Activated CD4-positive, alpha-beta T cell treated with anti-CD3 and anti-CD28 coated beads for 48 hours (primary cell): ENCODE measurements around the gene MRTO4.
"Not testable (repeated sequence)": the region's sequence is repeated elsewhere in the genome, so short reads cannot be mapped to it uniquely, and the experiment has no call there.

ENCODE experiments used
- DNase-seq: peaks from one replicate; pipeline ENCODE4 v3.0.0-alpha.2; 2020

Gene MRTO4

DNA sequence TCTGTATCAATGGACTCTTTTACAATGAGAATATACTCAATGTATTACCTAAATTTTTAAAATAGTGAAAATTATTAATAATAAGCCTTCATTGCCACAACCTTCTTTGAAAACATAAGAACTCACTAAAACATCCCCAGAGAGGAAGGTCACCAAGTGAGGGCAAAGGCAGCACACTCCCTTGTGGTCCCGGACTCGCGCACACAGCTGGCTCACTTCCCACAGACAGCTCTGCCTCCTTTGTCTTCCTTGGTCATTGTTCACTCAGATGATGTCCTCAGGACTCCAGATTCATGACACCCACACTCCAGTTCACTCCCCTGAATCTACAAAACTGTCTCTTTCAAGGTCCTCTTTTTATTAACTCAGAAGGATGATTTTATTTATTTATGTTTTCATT lies 22.4 kb upstream of the MRTO4 start:
- DNase-seq: no peak

DNA sequence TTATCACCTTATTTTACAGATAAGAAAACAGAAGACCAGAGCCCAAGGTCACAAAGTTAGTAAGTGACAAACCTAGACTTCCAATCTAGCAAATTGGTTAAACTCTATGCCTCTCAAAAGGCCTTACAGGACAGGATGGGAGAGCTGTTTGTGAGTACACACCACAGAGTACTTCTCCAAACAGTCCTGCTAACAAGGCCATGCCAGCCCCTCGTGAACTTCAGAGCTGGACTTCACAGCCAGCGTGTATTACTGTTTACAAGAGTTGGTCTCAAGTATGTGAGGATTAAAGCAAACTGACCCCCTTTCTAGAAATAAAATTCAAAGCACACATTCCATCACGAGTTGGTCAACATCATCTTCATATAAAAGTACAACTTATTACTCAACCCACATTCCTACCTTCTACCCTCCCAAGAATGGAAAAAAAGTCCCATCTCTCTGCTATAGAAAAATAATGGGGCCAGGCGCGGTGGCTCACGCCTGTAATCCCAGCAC lies 21.7 kb upstream of the MRTO4 start:
- no peak for DNase-seq

DNA sequence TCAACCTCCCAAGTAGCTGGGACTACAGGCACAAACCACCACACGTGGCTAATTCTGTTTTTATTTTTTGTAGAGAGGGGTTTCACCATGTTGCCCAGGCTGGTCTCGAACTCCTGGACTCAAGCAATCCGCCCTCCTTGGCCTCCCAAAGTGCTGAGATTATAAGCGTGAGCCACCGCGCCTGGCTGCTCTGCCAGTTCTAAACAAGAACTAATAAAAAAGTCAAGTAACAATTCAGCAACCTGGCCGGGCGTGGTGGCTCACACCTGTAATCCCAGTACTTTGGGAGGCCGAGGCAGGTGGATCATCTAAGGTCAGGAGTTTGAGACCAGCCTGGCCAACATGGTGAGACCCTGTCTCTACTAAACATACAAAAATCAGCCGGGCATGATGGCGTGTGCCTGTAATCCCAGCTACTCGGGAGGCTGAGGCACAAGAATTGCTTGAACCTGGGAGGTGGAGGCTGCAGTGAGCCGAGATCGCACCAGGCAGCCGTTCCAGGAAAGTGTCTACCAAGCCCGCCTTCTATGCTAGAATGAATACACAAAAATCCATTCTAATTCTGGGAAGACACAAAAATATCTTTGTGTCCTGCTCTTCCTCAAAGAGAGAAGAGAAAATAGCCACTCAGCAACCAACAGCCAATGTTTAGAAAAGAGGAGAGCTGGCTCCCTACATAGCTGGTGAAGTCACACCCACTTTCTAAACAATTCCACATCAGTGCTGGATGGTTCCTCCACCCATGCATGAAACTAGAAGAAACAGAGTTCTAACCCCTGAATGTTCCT lies 19.7 kb upstream of the MRTO4 start:
- DNase-seq: not testable (repeated sequence)

DNA sequence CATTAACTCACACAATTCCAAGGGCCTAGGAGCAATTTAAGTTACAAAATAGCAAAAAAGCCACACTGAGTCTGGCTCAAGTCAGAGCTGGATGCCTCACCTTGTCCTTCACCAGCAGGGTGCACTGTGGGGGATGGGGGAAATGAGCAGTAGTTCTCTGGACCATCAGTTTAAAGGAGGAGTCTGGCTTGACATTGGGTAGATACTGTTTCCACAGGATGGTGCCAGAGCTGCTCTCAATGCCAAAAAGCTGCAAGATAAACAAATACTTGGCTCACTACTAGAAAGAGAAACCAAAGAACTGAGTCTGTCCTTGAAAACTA lies 19.1 kb upstream of the MRTO4 start:
- DNase-seq: no peak

DNA sequence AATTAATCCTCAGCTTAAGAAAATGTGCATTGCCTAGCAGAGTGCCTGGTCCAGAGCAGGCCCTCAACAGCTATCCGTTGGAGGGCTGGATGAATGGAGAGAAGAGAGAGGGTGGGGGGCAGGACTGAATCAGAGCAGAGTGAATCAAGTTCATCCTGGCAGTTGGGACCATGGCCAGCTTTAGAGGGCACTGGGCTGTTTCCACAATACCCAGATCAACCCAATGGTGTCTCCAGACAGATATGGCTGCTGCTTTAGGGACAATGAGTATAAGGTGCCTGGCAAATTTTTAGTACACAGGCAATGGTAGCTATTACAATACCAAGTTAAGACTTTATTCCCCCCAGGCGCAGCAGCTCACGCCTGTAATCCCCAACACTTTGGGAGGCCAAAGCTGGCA lies 17.4 kb upstream of the MRTO4 start:
- DNase-seq: no peak

DNA sequence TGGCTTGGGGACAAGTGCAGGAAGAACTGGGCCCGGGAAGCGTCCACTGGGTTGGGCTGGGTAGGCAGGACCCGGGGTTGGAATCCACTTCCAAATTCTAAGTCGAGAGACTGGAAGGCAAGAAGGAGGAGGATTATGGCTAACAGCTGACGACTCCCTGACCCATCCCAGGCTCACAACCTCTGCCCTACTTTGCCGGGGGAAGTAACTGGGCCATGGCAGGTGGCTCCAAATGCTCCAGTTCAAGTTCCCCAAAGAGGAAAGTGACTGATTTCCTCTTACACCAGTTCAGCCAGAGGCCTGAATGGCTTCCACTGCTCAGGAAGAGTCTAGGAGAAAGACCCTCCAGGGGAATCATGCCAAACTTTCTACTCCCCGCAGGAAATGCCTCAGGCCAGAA lies 11.7 kb upstream of the MRTO4 start:
- no peak for DNase-seq

DNA sequence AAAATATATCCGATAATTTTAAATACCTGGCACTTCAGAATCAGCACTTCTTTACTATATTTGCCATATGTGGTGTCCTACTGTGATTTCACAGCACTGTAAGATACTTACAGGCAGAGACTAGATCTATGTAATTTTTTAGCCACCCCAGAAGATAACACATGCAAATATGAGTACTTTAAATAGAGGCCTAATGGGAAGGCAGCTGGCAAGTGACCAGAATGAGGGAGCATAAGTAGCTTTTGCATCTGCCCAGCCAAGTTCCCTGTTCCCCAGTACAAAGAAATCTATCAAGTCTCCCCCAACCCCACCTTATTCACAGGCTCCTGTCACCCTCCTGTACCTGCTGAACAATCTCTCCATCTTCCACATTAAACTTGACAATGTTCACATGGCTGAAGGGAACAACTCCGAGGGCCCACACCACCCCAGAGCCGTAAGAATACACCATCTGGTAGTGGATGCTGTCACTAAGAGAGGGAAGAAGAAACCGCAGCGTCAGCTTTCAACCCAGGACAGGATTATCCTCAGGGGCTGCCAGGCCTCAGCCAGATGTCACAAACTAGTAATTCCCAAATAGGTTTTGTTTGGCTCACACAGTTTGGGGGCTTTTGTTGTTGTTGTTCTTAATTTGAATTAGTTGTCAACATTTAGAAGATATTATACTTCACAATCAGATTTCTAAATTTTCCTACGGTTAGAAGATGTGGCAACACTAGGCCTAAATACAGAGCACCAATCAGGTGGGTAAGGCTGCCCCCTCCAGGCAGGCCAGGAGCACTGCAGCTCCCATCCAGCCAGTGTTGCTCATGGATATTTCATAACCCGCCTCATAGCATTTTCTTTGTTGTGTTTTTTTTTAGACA lies 10.7 kb upstream of the MRTO4 start:
- peak; percentile 81 for DNase-seq

DNA sequence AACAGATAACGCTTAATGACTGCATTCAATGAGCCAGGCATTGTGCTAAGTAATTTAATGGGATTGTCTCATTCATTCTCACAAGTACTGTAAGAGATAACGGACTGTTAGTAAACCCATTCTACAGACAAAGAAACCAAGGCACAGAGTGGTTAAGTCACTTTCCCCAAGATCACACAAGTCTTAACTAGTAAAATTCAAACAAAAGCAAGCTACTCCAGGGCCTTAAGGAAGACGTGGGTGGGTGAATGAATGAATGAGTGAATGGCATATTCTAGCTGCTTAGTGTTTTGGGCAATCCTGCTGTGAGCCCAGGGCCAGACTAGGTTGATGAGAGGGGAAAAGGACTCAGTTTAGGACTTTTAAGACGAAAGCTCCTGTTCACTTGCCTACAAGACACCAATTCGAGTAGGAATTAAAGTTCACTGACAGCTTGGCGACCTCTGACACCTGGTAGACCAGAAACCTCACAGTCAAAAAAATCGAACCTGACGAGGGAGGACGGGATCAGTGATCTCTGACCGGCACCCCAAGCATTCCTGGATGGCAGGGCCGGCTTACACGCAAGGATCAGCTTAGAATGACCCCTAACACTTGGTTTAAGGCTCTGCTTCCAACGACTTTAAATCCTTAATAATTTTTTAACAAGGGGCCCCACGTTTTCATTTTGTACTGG lies 838 bp upstream of the MRTO4 start:
- peak; percentile 36 for DNase-seq

DNA sequence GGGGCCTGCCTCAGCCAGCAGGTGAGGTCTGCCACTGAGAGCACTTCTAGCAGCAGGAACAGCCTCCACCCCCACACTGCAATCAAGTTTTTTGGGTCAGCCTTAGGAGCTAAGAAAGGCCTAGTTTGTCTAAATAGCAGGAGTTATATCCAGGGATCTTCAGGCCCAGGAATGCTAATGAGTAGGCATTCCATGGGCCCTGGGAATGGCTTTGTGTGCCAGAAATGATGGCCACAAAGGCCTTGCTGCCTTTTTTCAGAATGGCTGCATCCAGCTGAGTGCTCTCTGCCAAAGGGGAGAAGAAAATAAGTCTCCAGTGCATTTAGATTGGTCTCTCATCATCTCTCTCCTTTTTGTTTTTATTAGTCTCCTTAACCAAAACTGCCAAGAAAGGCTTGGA lies 2.8 kb downstream of the MRTO4 start:
- DNase-seq: no peak

DNA sequence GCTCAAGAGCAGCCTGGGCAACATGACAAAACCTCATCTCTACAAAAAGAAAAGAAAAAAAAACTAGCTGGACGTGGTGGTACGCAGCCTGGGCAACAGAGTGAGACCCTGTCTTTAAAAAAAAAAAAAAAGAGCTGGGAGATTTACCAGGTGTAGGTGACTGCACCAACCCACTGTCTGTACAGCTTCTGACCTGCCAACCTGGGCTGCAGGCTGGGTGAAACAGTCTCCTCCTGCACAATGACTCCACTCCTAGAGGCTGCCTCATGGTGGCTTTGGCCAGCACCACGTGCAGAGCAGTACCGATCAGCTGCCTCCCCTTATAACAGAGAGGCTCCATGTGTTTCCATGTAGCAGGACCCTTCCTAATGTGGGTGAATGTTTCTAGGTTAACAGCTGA lies 3.7 kb downstream of the MRTO4 start:
- no peak for DNase-seq

DNA sequence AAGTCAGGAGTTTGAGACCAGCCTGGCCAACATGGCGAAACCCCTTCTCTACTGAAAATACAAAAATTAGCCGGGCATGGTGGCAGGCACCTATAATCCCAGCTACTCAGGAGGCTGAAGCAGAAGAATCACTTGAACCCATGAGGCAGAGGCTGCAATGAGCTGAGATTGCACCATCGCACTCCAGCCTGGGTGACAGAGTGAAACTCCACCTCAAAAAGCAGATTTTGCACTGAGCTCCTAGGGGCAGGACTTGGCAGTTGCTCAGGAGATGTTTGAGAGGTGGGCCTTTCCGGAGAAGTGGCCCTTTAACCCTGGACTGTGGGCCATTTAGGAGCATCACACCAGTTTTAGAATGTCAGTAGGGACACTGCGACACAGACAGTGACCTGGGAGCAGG lies 4.7 kb downstream of the MRTO4 start:
- not testable (repeated sequence) for DNase-seq

DNA sequence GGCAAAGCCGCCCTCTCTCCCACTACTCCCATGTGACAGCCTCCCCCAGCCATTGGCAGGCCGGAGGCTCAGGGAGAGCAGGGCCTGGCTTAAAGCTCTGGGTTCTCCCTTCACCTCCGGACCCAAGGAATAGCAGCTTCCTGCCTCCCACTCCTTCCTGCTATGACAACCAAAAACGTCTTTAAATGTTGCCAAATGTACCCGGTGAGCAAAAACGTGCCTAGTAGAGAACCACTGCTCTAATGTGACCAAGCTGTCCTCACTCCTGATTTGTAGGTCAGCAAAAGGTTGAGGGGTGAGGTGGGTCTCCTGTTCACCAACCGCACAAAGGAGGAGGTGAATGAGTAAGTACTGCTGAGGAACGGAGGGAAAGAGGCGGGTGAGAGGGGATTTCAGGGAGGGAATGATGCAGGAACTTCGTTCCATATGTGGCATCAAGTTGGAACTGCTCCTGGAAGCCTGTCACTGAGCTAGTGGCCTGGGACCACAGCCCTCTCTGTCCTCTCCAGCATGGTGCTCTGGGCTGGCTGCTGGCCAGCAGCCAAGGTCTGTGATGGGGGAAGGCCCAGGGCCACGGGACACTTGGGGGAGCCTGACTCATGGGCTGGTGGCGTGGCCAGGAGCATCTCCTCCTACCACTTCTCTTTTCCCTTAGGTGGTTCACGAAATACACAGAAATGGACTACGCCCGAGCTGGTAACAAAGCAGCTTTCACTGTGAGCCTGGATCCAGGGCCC lies 5.7 kb downstream of the MRTO4 start:
- peak; percentile 49 for DNase-seq

DNA sequence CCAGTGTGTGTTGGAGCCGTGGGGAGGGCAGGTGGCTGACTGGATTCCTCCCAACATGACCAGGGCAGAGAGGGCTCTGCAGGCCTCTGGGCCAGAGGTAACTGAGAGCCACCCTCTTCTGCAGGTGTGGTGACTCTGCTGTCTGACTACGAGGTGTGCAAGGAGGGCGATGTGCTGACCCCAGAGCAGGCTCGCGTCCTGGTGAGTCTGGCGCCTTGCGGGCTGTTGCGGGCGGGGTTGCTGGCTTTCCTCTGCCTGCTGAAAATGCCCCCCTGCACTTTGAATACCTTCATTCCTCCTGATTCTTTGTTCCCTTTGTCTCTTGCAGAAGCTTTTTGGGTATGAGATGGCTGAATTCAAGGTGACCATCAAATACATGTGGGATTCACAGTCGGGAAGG lies 6.7 kb downstream of the MRTO4 start:
- no peak for DNase-seq

DNA sequence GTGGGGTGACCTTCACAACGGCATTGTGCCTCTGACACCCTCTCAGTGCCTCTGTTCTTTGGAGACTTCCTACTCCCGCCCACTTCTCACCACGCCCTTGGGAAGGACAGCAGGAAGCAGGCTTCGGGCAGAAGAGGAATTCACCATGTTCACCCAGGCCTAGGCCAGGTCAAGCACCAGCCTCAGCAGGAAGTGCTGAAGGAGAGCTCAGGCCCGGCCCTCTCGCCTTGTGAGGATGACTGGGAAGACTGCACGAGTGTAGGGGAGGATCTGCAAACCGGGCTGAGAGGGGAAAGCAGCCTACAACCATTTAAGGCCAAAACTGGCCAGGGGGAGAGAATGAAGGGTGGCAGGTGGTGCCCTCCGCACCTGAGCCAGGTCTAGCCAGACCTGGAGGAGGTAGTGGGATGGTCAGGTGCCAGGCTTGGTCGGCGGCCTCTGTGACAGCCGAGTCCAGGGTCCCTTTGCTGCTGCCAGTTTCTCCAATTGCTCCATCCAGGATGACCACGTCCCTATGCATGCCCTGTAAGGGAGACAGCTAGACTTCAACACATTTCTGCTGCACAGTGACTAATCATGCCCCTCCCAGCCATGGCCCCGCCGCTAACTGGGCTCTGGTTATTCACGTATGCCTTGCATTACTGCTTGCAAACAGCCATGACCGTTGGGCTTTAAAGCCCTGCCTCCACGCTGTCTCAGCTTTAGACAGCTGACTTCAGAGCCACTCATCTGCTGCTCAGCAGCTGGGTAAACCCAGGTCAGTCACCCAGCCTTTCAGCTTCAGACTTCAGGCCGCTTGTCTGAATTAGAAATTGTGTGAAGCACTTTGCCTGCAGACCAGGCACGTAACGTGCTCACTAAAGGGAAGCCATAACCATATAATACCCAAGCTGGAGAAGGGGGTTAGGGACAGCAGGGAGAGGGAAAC lies 8.9 kb downstream of the MRTO4 start:
- DNase-seq: peak; percentile 20

DNA sequence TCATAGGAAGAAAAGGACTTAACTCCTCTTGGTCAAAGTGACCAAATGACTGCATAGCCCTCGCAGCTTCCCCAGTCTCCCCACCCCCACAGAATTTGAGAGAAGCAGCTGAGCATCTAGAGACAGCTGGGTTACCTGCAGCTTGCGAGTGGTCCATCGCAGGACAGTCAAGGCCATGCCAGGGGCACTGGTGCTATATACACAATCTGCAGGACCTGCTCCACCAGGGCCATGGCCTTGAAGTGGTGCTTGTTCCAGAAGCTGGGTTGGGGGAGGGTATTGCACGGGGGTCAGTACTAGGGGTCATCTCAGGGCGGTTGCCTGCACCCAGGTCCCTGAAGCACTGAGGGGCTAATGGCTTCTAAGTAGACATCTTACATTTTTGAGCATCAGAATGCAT lies 10.4 kb downstream of the MRTO4 start:
- DNase-seq: no peak

DNA sequence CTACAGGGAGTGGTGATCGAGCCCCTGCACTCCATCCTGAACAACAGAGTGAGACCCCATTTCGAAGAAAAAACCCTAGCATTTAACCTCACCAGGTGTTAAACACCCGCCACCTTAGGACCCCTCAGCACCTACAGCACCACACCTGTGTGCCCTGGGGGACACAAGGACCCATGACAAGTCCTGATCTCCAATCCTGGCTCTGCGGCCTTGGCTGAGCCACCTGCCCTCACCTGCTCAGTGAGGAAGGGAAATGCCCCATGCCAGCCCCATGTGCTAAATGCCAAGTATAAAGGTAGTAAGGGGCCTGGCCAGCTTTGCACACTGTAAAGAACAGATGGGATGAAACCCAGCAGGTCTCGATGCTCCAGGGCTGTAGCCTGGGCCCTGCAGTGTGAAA lies 11.1 kb downstream of the MRTO4 start:
- no peak for DNase-seq

DNA sequence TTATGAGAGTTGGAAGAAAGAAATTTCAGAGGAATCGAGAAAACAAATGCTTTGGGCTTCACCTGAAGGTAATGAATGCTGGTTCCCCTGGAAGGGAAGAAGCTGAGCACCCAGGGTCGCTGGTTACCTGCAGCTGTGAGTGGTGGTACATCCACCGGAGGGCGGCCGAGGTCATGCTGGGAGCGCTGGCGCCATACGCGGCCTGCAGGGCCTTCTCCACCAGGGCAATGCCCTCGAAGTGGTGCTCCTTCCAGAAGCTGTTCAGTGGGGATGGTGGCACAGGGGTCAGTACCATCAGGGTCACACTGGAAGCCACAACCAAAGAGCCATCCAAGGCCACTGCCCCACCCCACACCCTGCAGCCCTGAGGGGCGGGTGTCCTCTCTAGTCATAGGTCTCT lies 16.8 kb downstream of the MRTO4 start:
- DNase-seq: no peak

DNA sequence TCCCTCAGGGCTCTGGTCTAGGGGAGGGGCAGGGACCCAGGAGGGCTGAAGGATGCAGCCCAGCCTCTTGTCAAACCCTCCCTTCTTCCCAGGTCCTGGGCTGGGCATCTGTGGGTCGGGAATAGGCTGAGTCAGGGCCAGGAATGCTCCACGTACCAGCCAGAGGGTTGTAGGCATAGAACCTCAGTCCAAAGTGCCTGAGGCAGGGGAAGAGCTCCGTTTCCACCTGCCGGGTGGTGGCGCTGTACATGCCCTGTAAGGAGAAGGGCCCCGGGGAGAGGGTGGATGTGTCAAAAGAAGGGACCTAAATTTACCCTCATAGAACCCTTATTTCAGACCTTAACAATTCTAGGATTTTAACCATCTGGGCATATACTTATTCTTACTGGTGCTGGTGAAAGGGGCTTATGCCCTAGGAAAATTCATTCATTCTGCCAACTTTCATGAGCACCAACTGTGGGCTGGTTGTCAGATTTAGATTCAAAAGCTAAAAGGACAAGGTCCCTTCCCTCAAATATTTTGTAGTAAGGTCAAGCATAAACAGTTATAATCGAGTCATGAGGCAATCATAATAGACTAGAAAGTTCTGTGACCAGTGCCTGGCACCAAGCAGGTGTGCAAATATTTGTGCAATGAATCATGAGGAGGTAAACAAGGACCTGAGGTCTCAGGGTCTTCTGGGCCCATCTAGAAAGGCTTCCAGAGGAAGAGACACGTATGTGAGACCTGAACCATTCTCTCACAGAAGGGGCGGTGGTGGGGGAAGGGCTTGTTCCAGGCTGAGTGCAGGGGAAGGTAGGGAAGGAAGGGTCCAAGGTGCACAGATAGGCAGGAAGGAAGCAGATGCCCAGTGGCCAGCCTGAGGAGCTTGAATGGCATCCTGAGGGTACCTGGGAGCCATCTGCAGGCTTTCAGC lies 18.1 kb downstream of the MRTO4 start:
- DNase-seq: not testable (repeated sequence)

DNA sequence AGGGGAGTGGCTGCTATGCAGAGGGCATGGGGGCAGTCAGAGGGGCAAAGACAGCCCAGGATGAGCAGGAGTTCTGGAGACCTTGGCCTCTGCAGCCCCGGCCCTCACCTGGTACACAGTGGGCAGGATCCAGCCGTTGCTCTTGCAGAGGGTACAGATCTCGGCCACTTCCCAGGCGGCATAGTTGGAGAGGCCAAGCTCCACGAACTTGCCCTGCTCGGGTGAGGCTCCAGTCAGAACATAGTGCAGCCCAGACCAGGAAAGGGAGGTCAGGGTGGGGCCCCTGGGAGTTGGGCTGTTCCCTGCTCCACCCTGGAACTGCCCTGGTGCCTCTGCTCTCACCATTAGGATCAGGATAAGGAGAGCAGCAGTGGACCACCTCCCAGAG lies 18.7 kb downstream of the MRTO4 start:
- not testable (repeated sequence) for DNase-seq

DNA sequence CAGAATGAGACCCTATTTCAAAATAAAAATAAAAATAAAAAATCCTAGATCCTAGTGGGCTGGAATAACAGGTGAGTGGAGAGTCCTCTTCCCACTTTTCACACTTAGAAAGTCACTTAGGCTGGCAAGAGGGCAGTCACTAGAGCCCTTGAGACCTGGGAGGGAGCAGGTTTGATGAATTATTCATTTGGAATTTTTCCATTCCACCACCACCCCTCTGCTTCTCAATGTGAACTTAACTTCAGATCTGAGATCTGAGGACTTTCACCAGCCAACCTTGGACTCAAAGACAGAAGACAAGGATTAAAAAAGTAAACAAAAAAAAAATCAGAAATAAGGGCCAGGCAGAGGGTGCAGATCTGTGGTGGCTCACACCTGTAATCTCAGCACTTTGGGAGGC lies 20.5 kb downstream of the MRTO4 start:
- DNase-seq: no peak
